Neural crest cell (in vitro differentiated cells): ENCODE results near the gene TLE3. TPM values are rescaled to one million over a fixed set of nuclear protein-coding genes. Genes with fewer than 3 reads are reported as not detected.

ENCODE experiments used
- DNase-seq: peaks from one replicate; pipeline ENCODE4 v3.0.0; 2021; ENCODE audit warnings: low read depth, mixed read lengths, low spot score
- H3K27ac Mint-ChIP-seq: one replicate; pipeline ENCODE4 v1.8.0; 2021; ENCODE audit warnings: mild to moderate bottlenecking, mixed read lengths; ENCODE audit not compliant: unreplicated experiment
- H3K27me3 Mint-ChIP-seq: 2 replicates; pipeline ENCODE4 v1.8.0; 2021; ENCODE audit warnings: low read depth, mild to moderate bottlenecking, mixed read lengths
- H3K36me3 Mint-ChIP-seq: 2 replicates; pipeline ENCODE4 v1.8.0; 2021; ENCODE audit warnings: low read depth, mild to moderate bottlenecking, mixed read lengths
- H3K4me1 Mint-ChIP-seq: 2 replicates; pipeline ENCODE4 v1.8.0; 2021; ENCODE audit warnings: mixed read lengths
- H3K4me3 Mint-ChIP-seq: one replicate; pipeline ENCODE4 v1.8.0; 2021; ENCODE audit warnings: mild to moderate bottlenecking, mixed read lengths
- H3K9me3 Mint-ChIP-seq: 2 replicates; pipeline ENCODE4 v1.8.0; 2021; ENCODE audit warnings: mixed read lengths
- CTCF ChIP-seq: fragments of 200-600 bp; sonication (generic); conservative IDR thresholded peaks from 2 replicates; pipeline ENCODE4 v1.5.0; 2021; ENCODE audit warnings: antibody characterized with exemption, mild to moderate bottlenecking
- total RNA-seq: library from RNA; stranded (reverse); gene quantifications from 2 replicates; pipeline ENCODE4 v1.2.1, GENCODE V29; 2021

TLE3 gene
- total RNA-seq, 1 donor from 2014 or later = 89.9 TPM

- H3K27me3 Mint-ChIP-seq = peaks cover 4% of the 10 kb centered on the region
- peaks cover 3% of the 10 kb centered on the region for H3K9me3 Mint-ChIP-seq
These were observed 61.0 kb downstream of the TLE3 start for GRCh38 chr15:70036585-70037291.

GRCh38 chr15:70035719-70036077 lies 62.0 kb downstream of the TLE3 start:
- no peaks in the 10 kb centered on the region for H3K36me3 Mint-ChIP-seq
- H3K4me3 Mint-ChIP-seq = no peak overlapping the region
- peaks cover 4% of the 10 kb centered on the region for H3K4me1 Mint-ChIP-seq
- TF ChIP-seq CTCF = no peak
- H3K27ac Mint-ChIP-seq = no peak overlapping the region
- no peak for DNase-seq
- H3K27me3 Mint-ChIP-seq = peaks cover 4% of the 10 kb centered on the region
- no peaks in the 10 kb centered on the region for H3K9me3 Mint-ChIP-seq

More at GRCh38 chr15:70036585-70037291, 61.0 kb downstream of the TLE3 start:
- no peaks in the 10 kb centered on the region for H3K4me1 Mint-ChIP-seq
- H3K27ac Mint-ChIP-seq = no peak overlapping the region
- H3K36me3 Mint-ChIP-seq = no peaks in the 10 kb centered on the region
- no peak overlapping the region for H3K4me3 Mint-ChIP-seq
- TF ChIP-seq CTCF = no peak
- DNase-seq = no peak

- no peak for TF ChIP-seq CTCF
- Mint-ChIP-seq H3K9me3 (no peaks in the 10 kb centered on the region), H3K36me3 (no peaks in the 10 kb centered on the region), H3K4me1 (peaks cover 4% of the 10 kb centered on the region), H3K4me3 (no peak overlapping the region), H3K27ac (no peak overlapping the region), H3K27me3 (peaks cover 4% of the 10 kb centered on the region)
- DNase-seq = no peak
These were observed 62.5 kb downstream of the TLE3 start for GRCh38 chr15:70035051-70035718.

GRCh38 chr15:70034596-70034995 lies 63.1 kb downstream of the TLE3 start:
- Mint-ChIP-seq H3K4me1 (peaks cover 4% of the 10 kb centered on the region), H3K9me3 (no peaks in the 10 kb centered on the region), H3K4me3 (no peak overlapping the region), H3K27ac (no peak overlapping the region), H3K36me3 (no peaks in the 10 kb centered on the region), H3K27me3 (peaks cover 4% of the 10 kb centered on the region)
- no peak for TF ChIP-seq CTCF
- no peak for DNase-seq

- Mint-ChIP-seq H3K27me3 (peaks cover 4% of the 10 kb centered on the region), H3K36me3 (no peaks in the 10 kb centered on the region), H3K9me3 (no peaks in the 10 kb centered on the region), H3K4me3 (no peak overlapping the region), H3K27ac (no peak overlapping the region), H3K4me1 (peaks cover 4% of the 10 kb centered on the region)
- no peak for TF ChIP-seq CTCF
- no peak for DNase-seq
These were observed 63.6 kb downstream of the TLE3 start for GRCh38 chr15:70034141-70034540.
